Measurements from ENCODE around the gene CNPY1. TPM values are rescaled to one million over a fixed set of nuclear protein-coding genes. Genes with fewer than 3 reads are reported as not detected.
"Not testable (repeated sequence)": the region's sequence is repeated elsewhere in the genome, so short reads cannot be mapped to it uniquely, and the experiment has no call there.

Gene CNPY1
- polyA plus RNA-seq, 4 donors = not detected

GRCh38 chr7:155536451-155536850, 9.9 kb downstream of the CNPY1 start:
- no peak for DNase-seq (ENCODE audit: low read depth in 4 of 4, low spot score in 2 of 4)

GRCh38 chr7:155534691-155535090, 11.7 kb downstream of the CNPY1 start:
- no peak for DNase-seq (ENCODE audit: low read depth in 4 of 4, low spot score in 2 of 4)

DNA sequence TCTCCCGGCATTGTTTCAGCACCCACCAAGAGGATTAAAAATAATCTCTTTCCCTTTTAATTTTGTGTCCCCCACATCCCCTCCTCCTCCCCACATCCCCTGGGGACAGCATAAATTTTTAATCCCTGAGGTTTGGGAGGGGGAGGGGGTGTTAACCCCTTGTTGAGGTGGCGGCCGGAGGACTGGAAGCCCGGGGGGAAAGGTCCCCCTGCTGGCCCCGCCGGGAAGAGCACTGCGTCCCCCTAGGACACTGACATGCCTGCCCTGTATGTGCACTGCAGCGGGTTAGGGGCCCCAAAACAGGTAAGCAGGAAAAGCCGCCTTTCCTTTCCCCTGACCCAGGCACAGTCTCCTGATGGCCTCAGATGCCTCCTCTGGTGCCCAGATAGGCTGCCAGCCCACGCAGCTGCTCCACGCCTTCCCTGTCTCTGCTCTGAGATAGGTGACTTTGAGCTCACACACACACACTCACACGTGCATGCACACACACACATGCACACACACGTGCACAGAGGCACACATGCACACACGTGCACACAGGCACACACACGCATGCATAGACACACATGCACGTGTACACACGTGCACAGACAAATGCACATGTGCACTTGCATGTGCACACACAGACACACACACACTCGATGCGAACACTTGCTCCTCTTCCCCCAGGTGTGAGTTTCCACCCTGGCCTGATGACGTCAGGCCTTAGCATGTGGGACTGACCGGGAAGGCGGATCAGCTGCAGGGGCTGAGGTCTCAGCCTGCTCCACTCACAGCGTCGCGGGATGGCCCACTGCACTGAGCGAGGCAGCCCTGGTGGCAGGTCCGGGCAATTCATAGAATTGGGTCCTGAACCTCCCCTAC, 12.3 kb downstream of the CNPY1 start:
- no peak for DNase-seq (ENCODE audit: low read depth in 4 of 4, low spot score in 2 of 4)

DNA sequence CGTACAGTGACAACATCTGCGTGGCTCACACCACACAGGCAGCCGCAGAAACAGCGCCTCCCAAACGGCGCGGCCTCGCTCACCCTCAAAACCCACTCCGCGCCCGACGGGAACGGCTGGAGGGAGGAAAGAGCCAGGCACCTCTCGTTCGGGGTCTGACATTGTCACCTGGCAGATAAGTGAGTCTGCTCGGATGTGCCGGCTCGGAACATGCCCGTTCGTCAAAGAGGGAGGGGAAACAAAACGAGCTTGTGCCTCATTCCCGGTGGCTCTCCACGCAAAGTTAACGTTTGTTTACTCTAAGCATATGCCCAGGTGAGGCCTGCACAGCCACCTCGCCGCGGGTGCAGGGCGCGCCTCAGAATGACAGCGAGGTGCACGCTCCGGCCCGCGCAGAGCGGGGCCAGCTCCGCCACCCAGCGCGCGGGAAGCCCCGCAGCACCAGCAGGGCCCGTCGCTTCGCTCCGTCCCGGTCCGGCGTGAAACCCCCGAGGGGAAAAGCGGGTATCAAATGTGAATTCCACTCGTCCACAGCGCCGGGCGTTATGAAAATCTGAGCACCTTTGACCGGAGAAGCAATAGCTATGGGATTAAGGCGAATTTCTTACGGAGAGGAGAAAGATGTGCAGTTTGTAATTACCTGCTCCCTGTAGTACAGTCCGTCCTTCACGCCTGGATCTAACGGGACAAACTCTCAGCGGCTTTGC, 13.1 kb downstream of the CNPY1 start:
- no peak for DNase-seq (ENCODE audit: low read depth in 4 of 4, low spot score in 2 of 4)

DNA sequence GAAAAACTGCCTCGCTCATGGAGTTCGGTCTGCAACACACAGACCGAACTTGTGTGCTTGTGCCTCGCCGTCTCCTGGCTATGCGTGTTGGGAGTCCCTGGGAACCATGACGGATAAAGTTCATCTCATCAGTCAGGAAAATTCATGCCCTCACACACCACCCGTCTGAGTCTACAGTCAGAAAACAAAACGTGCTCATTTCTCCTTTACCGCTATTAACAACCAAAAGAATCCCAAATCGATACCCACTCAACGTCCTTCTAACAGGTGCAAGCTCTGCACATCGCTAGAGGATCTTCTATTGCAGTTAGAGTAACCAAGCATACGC, 13.6 kb downstream of the CNPY1 start:
- DNase-seq (ENCODE audit: low read depth in 4 of 4, low spot score in 2 of 4) = no peak

GRCh38 chr7:155531681-155532080, 14.7 kb downstream of the CNPY1 start:
- DNase-seq (ENCODE audit: low read depth in 4 of 4, low spot score in 2 of 4) = no peak

DNA sequence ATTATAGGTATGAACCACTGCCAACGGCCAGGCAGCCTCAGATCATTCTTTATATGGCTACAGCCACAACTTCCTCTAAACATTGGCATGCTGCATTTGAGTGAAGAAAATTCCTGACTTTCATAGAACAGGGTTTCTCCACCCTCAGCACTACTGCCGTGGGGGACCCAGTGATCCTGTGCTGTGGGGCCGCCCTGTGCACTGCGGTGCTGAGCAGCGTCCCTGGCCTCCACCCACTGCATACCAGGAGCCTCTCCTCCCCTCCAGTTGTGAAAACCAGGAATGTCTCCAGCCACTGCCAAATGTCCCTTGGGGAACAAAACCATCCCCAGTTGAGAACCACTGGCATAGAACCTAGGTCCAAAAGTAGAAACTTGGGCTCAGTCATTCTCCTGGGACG, 15.8 kb downstream of the CNPY1 start:
- DNase-seq (ENCODE audit: low read depth in 4 of 4, low spot score in 2 of 4) = no peak

GRCh38 chr7:155529845-155530244, 16.5 kb downstream of the CNPY1 start:
- no peak for DNase-seq (ENCODE audit: low read depth in 4 of 4, low spot score in 2 of 4)

DNA sequence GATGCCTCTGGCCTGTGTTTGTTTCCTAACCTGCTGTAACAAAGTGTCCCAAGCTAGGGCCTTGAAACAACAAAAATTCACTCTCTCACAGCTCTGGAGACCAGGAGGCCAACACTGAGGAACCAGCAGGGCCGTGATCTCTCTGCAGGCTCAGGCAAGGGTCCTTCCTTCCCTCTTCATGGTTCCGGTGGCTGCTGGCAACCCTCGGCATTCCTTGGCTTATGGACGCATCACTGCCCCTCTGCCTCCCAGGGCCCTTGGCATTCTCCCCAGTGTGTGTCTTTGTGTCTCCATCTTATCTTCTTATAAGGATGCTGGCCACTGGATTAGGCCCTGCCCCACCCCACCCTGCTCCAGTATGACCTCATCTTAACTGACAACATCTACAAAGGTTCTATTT, 17.0 kb downstream of the CNPY1 start:
- no peak for DNase-seq (ENCODE audit: low read depth in 4 of 4, low spot score in 2 of 4)

GRCh38 chr7:155527664-155528063, 18.7 kb downstream of the CNPY1 start:
- DNase-seq (ENCODE audit: low read depth in 4 of 4, low spot score in 2 of 4) = no peak

DNA sequence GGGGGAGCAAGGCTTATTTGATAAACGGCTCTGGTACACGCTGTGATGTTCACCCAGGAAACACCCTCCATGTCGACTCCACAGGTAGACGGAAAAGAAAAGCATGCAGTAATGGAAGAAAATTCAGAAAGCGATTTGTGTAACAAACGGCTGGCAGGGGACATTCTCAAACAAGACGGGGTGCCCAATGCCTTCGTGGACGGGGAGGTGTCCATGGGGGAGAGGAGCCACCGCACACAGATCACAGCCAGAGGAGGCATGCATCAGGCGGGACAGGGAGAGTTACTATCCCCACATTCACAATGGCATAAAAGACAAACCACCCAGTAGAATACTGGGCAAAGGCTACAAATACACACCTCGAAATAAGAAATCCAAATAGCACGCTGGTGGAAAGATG, 20.1 kb downstream of the CNPY1 start:
- no peak for DNase-seq (ENCODE audit: low read depth in 4 of 4, low spot score in 2 of 4)

DNA sequence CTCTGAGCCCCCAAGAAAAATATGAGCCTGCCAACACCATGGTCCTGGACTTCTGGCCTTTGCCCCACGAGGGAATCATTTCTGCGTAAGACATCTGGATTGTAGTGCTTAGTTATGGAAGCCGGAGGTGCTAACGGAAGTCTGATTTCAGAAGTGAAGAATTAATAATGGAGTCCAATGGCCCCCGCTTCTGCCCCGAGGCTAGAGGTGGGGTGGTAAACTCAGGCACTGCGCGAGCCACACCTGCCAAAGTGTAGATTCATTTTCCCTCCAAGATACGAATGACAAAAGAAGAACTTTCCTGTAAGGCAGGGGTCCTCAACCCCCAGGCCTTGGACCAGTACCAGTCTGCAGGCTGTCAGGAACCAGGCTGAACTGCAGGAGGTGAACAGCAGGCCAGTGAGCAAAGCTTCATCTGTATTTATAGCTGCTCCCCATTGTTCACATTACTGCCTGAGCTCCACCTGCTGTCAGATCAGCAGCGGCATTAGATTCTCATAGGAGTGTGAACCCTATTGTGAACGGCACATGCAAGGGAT, 22.3 kb downstream of the CNPY1 start:
- DNase-seq (ENCODE audit: low read depth in 4 of 4, low spot score in 2 of 4) = no peak

DNA sequence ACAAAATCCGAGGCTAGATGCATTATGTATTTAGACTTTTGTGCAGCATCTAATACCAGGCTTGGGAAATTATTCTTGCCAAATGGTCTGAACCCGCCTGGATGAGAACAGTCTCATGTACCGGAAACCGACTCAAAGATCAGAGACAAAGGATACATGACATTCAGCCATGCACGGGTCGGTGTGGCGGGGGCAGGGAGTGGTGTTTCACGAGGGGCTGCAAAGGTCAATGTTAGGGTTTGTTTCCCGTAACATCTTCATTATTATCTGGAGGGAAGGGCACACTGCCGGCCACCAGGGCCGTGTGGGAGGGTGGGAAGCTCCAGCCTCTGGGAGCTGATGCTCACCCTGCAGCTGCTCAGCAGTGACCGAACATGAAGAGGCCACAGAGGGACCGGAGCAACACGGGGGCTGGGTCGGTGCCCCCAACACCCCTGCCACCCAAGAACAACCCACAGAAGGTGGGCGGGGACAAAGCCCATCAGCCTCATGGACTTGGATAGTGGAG, 23.1 kb downstream of the CNPY1 start:
- no peak for DNase-seq (ENCODE audit: low read depth in 4 of 4, low spot score in 2 of 4)

DNA sequence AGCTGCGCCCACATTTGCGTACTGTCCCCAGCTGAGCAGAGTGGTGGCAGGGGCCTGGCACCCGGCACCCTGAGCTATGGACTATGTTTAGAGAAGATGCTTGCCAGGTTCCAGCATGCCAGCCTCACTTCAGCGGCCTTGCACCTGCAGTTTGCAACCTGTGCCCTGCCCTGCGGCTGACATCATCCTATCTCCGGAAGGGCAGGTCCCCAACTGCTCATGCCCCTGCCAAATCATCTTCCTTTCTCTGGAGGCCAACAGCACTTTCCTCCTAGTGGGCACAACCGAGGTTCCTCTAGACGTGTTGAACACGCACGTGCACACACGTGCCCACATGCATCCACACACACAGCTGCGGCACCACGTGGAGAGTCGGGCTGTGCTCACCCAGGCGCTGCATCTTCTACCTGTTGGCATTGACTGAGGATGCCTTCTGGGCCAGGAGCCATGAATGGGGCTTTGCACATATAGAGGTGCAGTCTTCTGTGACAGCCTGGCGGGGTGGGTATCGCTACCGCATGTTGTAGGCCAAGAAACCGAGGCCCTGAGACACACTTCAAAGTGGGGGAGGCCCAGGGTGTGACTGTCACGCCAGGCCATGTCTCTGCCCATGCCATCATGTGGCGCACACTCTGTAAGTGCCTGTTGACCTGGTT, 24.5 kb downstream of the CNPY1 start:
- DNase-seq (ENCODE audit: low read depth in 4 of 4, low spot score in 2 of 4) = no peak

DNA sequence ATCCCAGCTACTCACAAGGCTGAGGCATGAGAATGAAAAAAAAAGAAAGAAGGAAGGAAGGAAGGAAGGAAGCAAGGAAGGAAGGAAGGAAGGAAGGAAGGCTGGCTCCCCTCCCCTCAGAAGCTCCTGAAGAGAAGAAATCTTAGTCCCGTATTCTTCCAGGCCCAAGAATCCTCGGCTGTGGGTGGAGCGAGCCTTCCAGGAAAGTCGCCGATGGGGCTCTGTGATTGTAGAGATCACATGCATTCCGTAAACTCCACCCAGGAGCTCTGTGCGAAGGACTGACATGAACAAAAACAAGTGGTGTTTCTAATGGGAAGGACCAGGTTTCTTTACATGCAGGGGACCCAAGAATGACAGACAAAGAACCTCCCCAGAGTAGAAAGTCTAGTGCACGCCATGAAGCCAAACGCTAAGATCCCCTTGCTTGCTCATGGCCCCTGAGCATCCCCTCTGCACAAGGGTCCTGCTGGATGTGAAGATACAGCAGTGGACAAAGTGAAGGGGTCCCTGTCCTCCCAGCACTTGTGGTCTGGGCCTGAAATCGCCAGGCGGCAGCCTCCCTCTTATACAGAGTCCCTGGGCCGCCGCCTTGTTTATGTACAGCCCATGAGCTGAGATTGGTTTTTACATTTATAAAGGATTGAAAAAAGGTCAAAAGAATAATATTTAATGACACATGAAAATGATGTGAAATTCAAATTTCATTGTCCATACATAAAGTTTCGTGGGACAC, 25.2 kb downstream of the CNPY1 start:
- no peak for DNase-seq (ENCODE audit: low read depth in 4 of 4, low spot score in 2 of 4)

DNA sequence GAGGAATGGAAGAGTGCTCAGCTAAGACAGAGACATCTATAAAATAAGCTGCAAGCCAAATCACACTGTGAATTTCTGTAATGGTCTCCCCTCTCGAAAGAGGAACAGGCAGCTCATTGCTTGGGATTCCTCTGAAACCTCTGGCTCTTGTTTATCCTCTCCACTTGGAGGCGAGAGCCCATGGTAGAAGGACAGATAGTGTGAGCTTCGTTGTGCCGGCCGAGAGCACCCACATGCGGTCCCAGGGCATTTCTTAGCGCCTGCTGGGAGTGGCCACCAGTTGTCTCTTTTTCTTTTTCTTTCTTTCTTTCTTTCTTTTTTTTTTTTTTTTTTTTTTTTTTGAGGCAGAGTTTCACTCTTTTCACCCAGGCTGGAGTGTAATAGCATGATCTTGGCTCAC, 26.2 kb downstream of the CNPY1 start:
- DNase-seq (ENCODE audit: low read depth in 4 of 4, low spot score in 2 of 4) = no peak

DNA sequence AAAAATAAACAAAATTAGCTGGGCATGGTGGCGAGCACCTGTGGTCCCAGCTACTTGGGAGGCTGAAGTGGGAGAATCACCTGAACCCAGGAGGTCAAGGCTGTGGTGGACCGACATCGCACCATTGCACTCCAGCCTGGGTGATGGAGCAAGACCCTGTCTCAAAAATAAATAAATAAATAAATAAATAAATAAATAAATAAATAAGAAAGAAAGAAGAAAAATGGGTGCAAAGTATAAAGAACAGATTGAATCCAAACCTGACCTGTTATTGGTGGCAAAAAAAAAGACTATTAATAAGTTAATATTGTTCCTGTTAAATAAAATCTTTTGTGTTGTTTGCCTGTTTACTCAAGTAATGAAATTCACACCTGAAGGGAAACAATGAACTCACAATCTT, 27.0 kb downstream of the CNPY1 start:
- DNase-seq (ENCODE audit: low read depth in 4 of 4, low spot score in 2 of 4) = not testable (repeated sequence)

DNA sequence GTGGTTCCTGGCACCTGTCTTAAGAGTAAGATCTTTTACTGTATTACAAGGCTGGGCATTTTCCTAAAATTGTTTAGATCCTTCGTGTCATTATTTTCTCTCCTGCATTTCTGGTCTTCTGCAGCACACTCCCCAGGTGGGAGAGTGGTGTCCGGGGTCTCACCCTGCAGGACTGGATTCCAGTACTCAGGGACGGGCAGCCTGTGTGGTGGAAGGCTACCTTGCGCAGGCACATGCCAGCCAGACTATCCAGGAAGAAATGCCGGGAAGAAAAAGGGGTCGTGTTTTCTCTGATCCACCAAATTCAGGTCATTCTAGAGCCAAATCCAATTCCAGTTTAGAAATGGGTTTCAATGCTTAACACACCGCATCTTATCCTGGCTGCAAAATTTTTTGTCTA, 27.7 kb downstream of the CNPY1 start:
- no peak for DNase-seq (ENCODE audit: low read depth in 4 of 4, low spot score in 2 of 4)

DNA sequence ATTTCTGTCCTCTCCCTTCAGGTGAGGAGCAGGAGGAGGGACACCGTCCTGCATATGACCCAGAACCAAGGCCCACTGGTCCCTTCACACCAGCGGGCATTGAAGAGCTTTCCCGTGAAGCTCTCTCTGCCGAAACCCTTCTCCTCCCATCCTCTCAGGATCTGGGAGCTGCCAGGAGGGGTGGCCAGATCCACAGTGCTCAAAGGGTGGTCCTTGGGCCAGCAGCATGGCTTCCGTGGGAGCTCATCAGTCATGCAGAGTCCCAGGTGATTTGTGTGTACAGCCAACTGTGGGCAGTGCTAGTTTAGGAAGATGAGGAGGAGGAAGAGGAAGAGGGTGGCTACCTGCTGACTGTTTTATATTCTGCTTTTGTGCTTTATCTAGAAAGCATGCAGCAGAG, 28.4 kb downstream of the CNPY1 start:
- DNase-seq (ENCODE audit: low read depth in 4 of 4, low spot score in 2 of 4) = no peak

DNA sequence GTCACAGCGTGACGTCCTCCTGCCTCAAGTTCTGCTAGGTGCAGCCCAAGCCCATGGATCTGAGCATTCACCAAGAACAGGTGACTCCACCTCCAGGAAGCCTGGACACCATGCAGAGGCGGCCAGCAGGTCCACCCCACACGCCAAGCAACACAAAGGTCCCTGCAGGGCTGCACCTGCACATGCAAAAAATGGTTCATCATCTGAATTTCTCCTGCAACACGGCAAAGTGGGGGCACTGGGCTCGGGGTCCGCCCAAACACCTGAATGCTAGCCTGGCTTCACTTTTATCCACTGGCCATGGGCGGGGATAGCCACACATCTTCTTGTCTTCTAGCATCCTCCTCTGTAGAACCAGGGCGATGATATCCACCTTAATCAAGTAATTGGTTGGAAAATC, 28.9 kb downstream of the CNPY1 start:
- no peak for DNase-seq (ENCODE audit: low read depth in 4 of 4, low spot score in 2 of 4)

GRCh38 chr7:155516466-155516865, 29.9 kb downstream of the CNPY1 start:
- DNase-seq (ENCODE audit: low read depth in 4 of 4, low spot score in 2 of 4) = no peak

Measured in left renal cortex interstitium (tissue), 4 donors.